ENCODE measurements around the gene SCAPER. TPM values are rescaled to one million over a fixed set of nuclear protein-coding genes. Genes with fewer than 3 reads are reported as not detected.

The SCAPER gene
- total RNA-seq, 1 experiment from 2014 or later, result 7.4 TPM

DNA sequence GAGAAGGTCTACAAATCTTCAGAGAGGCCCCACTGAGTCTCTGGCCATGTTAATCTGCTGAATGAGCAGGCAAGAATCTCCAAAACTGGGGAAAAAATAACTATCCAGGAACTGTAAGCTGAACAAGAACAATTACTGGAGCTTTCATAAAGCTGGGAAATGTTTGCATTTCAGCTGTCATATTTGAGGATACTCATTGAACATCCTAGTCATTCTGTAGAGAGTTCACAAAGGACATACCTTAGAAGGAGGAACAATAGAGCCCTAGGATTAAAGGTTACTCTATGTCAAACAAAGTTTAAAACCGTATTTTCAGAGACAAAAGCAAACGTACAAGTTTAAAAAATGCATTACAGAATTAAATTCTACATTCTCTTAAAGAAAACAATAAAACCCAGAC is 257.5 kb downstream of the SCAPER start:
- Histone ChIP-seq H3K4me2 (ENCODE audit: insufficient read depth, insufficient read length, low read length) (no peak overlapping the region), H3K79me1 (ENCODE audit: insufficient read depth, low read depth, low read length, poor library complexity, severe bottlenecking) (no peaks in the 10 kb centered on the region), H3K9ac (ENCODE audit: extremely low read depth, insufficient read length, low read length) (no peak overlapping the region), H4K20me1 (ENCODE audit: control insufficient read depth, insufficient read depth, insufficient read length) (no peaks in the 10 kb centered on the region), H3K9me3 (ENCODE audit: control insufficient read depth, low read depth, low read length) (no peaks in the 10 kb centered on the region), H4K8ac (replicated peaks; ENCODE audit: insufficient read length, low read depth, low read length) (no peak overlapping the region), H2AK5ac (ENCODE audit: insufficient read length, low read length) (no peak overlapping the region), H3K18ac (ENCODE audit: insufficient read length, low read depth, low read length) (no peak overlapping the region), H3K4ac (ENCODE audit: low read depth, low read length) (no peak overlapping the region), H3K56ac (ENCODE audit: insufficient read length, low read depth, low read length) (no peak overlapping the region), H4K91ac (ENCODE audit: insufficient read length, low read depth, low read length) (no peak overlapping the region), H2BK15ac (ENCODE audit: low read depth, low read length) (no peak overlapping the region), H3K27ac (ENCODE audit: insufficient read length, low read depth, low read length) (no peak overlapping the region), H2BK20ac (ENCODE audit: low read depth, low read length, poor library complexity, severe bottlenecking) (no peak overlapping the region), H3K27me3 (ENCODE audit: insufficient read depth, low read length) (no peaks in the 10 kb centered on the region), H3K79me2 (ENCODE audit: insufficient read depth, low read length) (no peaks in the 10 kb centered on the region), H2BK12ac (ENCODE audit: insufficient read length, low read depth, low read length) (no peak overlapping the region), H3K4me1 (ENCODE audit: insufficient read depth, low read length) (no peaks in the 10 kb centered on the region), H4K5ac (ENCODE audit: insufficient read length, low read depth, low read length) (no peak overlapping the region), H2BK5ac (ENCODE audit: insufficient read length, low read length) (no peak overlapping the region), H2AFZ (ENCODE audit: low read length) (no peak overlapping the region), H3K23ac (ENCODE audit: insufficient read length, low read depth, low read length) (no peak overlapping the region), H3T11ph (ENCODE audit: low read length) (no peak overlapping the region), H2BK120ac (ENCODE audit: low read depth, low read length, poor library complexity, severe bottlenecking) (no peak overlapping the region), H3K23me2 (ENCODE audit: insufficient read length, low read depth, low read length, poor library complexity, severe bottlenecking) (no peaks in the 10 kb centered on the region), H3K14ac (ENCODE audit: insufficient read depth, low read length) (no peak overlapping the region)
- no peak overlapping the region for H3K4me3 Mint-ChIP-seq
- no peaks in the 10 kb centered on the region for H3K27me3 Mint-ChIP-seq (ENCODE audit: low read depth)
- peak overlapping the region in 1 of 3 experiments; percentile 34; a peak in 1 of 7 replicates for H3K27ac Mint-ChIP-seq
- peaks cover 0 to 3% of the 10 kb centered on the region in 2 experiments; a peak in 2 of 5 replicates for H3K9me3 Mint-ChIP-seq
- TF ChIP-seq, protein P1, sequence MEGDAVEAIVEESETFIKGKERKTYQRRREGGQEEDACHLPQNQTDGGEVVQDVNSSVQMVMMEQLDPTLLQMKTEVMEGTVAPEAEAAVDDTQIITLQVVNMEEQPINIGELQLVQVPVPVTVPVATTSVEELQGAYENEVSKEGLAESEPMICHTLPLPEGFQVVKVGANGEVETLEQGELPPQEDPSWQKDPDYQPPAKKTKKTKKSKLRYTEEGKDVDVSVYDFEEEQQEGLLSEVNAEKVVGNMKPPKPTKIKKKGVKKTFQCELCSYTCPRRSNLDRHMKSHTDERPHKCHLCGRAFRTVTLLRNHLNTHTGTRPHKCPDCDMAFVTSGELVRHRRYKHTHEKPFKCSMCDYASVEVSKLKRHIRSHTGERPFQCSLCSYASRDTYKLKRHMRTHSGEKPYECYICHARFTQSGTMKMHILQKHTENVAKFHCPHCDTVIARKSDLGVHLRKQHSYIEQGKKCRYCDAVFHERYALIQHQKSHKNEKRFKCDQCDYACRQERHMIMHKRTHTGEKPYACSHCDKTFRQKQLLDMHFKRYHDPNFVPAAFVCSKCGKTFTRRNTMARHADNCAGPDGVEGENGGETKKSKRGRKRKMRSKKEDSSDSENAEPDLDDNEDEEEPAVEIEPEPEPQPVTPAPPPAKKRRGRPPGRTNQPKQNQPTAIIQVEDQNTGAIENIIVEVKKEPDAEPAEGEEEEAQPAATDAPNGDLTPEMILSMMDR (conservative IDR thresholded peaks at IDR 0.05), result no peak
- DNase-seq, result no peak
- peaks cover 0 to 9% (median 0%) of the 10 kb centered on the region in 3 experiments; a peak in 2 of 7 replicates for H3K36me3 Mint-ChIP-seq (ENCODE audit: insufficient read depth in 1 of 3, low read depth in 3 of 3)
- WGBS (ENCODE audit: extremely low coverage, insufficient read length, low lambda C conversion rate), result no CpG with 5 or more reads among the region's 2 CpGs
- H3K4me1 Mint-ChIP-seq, result peaks cover 12 to 17% of the 10 kb centered on the region in 2 experiments

Data from H9 (cell line).